K562 (cell line): ENCODE measurements around the gene DGCR8. TPM values are rescaled to one million over a fixed set of nuclear protein-coding genes. Genes with fewer than 3 reads are reported as not detected.

Experiments
- ATAC-seq: fragments of 200-7000 bp; cut with Tn5 transposase; 3 replicates; pipeline ENCODE4 v1.9.1; 2020; ENCODE audit warnings: moderate library complexity
- BruUV-seq: library from RNA; stranded (reverse); fragments of 400-500 nt; replicated peaks from 2 replicates; lab custom pipeline; 2021; lab: Mats Ljungman, UMichigan
- CTCF ChIA-PET: fragments of 300-600 bp; formaldehyde crosslinking; extraction: SDS; loops from one replicate; lab custom pipeline; 2021; ENCODE audit warnings: low intra/inter-chr PET ratio; lab: Yijun Ruan, JAX
- POLR2A ChIA-PET: fragments of 300-600, 350-650 bp; sonication (Branson Sonifier 250); formaldehyde crosslinking; extraction: SDS; loops from one replicate; lab custom pipeline; 2021; ENCODE audit warnings: antibody characterized with exemption, inconsistent platforms; lab: Yijun Ruan, JAX
- DNase-seq, 4 experiments: peaks; one replicate each; pipeline versions ENCODE4 v3.0.0 to v3.0.0-alpha.2; 2011 to 2018; ENCODE audit warnings: low spot score in 3 of 4, mixed read lengths in 3 of 4; ENCODE audit errors: extremely low read depth in 1 of 4
- FAIRE-seq: peaks from 2 replicates; lab custom pipeline; 2011; peaks lifted over from hg19 to GRCh38; lab: Jason Lieb, UNC
- H2AFZ ChIP-seq: 2 replicates; pipeline ENCODE4 v1.6.0; 2011; ENCODE audit warnings: low read depth, low read length, control low read depth, inconsistent platforms
- H3K27ac ChIP-seq: fragments of 200-600 bp; 3 replicates; pipeline ENCODE4 v1.8.0; 2011; ENCODE audit warnings: low read depth, mild to moderate bottlenecking, control low read depth, inconsistent platforms, low read length, moderate library complexity, mixed read lengths; ENCODE audit errors: extremely low read depth
- H3K27me3 ChIP-seq, 2 experiments: fragments of 300-600 bp in 1 of 2; 2 replicates in 1 of 2; 3 replicates in 1 of 2; pipeline versions ENCODE4 v1.6.0 to v1.8.0; 2011; ENCODE audit warnings: inconsistent platforms in 2 of 2, low read length in 2 of 2, mild to moderate bottlenecking in 1 of 2, mixed read lengths in 1 of 2, moderate library complexity in 1 of 2; ENCODE audit not compliant: control insufficient read depth in 2 of 2, insufficient read depth in 2 of 2
- H3K36me3 ChIP-seq: fragments of 300-600 bp; 3 replicates; pipeline ENCODE4 v1.8.0; 2011; ENCODE audit warnings: mild to moderate bottlenecking, low read length, inconsistent platforms; ENCODE audit not compliant: control insufficient read depth, insufficient read depth
- H3K4me1 ChIP-seq, 2 experiments: fragments of 200-600 bp in 1 of 2; replicated peaks in 1 of 2; 2 replicates in 1 of 2; 3 replicates in 1 of 2; pipeline versions ENCODE4 v1.5.1 to v1.8.0; 2011; ENCODE audit warnings: inconsistent platforms in 2 of 2, low read length in 2 of 2, mild to moderate bottlenecking in 1 of 2, mixed read lengths in 1 of 2, moderate library complexity in 1 of 2; ENCODE audit not compliant: control insufficient read depth in 2 of 2, insufficient read depth in 2 of 2
- H3K4me2 ChIP-seq: 2 replicates; pipeline ENCODE4 v1.6.1; 2011; ENCODE audit warnings: low read length, control low read depth, inconsistent platforms, mixed read lengths; ENCODE audit not compliant: insufficient read depth
- H3K4me3 ChIP-seq: fragments of 200-600 bp; sonication (generic), shearing (Covaris generic); 2 replicates; pipeline ENCODE4 v1.5.1; 2016; ENCODE audit warnings: control low read depth, inconsistent platforms
- H3K79me2 ChIP-seq: fragments of 200-600 bp; 3 replicates; pipeline ENCODE4 v1.8.0; 2011; ENCODE audit warnings: low read length, inconsistent platforms; ENCODE audit not compliant: control insufficient read depth, insufficient read depth
- H3K9ac ChIP-seq, 2 experiments: 2 replicates each; pipeline versions ENCODE4 v1.6.0 to v1.6.1; 2011; ENCODE audit warnings: low read depth in 2 of 2, low read length in 2 of 2, control low read depth in 1 of 2, inconsistent platforms in 1 of 2, mild to moderate bottlenecking in 1 of 2, mixed read lengths in 1 of 2; ENCODE audit not compliant: insufficient read depth in 1 of 2
- H3K9me1 ChIP-seq: one replicate; pipeline ENCODE4 v1.6.0; 2011; ENCODE audit warnings: inconsistent platforms, mild to moderate bottlenecking, low read length, moderate library complexity; ENCODE audit not compliant: control insufficient read depth, insufficient read depth
- H3K9me3 ChIP-seq: replicated peaks from 2 replicates; pipeline ENCODE4 v1.5.1; 2011; ENCODE audit warnings: low read depth, low read length, inconsistent platforms; ENCODE audit not compliant: control insufficient read depth, insufficient read depth
- H4K20me1 ChIP-seq: replicated peaks from 2 replicates; pipeline ENCODE4 v1.6.1; 2011; ENCODE audit warnings: low read length, inconsistent platforms, mixed read lengths; ENCODE audit not compliant: control insufficient read depth, insufficient read depth
- DEAF1 ChIP-seq: fragments of 450-650 bp; formaldehyde crosslinking; IDR thresholded peaks from 2 replicates; pipeline ENCODE4 v1.4.0; 2020; ENCODE audit warnings: mild to moderate bottlenecking, moderate library complexity
- ETS1 ChIP-seq: conservative IDR thresholded peaks from 2 replicates; pipeline ENCODE4 v1.6.1; 2011; ENCODE audit warnings: low read depth, mild to moderate bottlenecking, low read length; ENCODE audit not compliant: control insufficient read depth
- FUS ChIP-seq: fragments of 200-400 bp; formaldehyde crosslinking; optimal IDR thresholded peaks from 2 replicates; pipeline ENCODE3; 2017; ENCODE audit warnings: low read depth, low read length
- HNRNPL ChIP-seq: fragments of 200-400 bp; formaldehyde crosslinking; IDR thresholded peaks from 2 replicates; pipeline ENCODE4 v1.6.1; 2017; ENCODE audit warnings: low read depth, mild to moderate bottlenecking, low read length
- PBX2 ChIP-seq, 2 experiments: IDR thresholded peaks in 1 of 2; conservative IDR thresholded peaks in 1 of 2; 2 replicates each; pipeline ENCODE4 v1.6.1; 2016; ENCODE audit warnings: low read depth in 2 of 2, mild to moderate bottlenecking in 1 of 2, missing compliant biosample characterization in 1 of 2, missing genetic modification characterization in 1 of 2, moderate library complexity in 1 of 2
- PHF20 ChIP-seq: fragments of 450-650 bp; IDR thresholded peaks from 2 replicates; pipeline ENCODE4 v1.6.1; 2018; ENCODE audit not compliant: partially characterized antibody
- SAFB ChIP-seq: fragments of 200-400 bp; formaldehyde crosslinking; IDR thresholded peaks from 2 replicates; pipeline ENCODE4 v1.6.1; 2017; ENCODE audit warnings: low read depth, low read length, borderline replicate concordance
- TGIF2 ChIP-seq: sonication (generic); formaldehyde crosslinking; IDR thresholded peaks from 2 replicates; pipeline ENCODE4 v1.8.1; 2022; ENCODE audit warnings: mild to moderate bottlenecking, missing genetic modification reagents, moderate library complexity
- ZNF316 ChIP-seq: fragments of 450-650 bp; IDR thresholded peaks from 2 replicates; pipeline ENCODE4 v1.6.1; 2016
- ZNF57 ChIP-seq: fragments of 450-650 bp; formaldehyde crosslinking; IDR thresholded peaks from 2 replicates; pipeline ENCODE4 v1.4.0; 2020; ENCODE audit warnings: mild to moderate bottlenecking, moderate library complexity
- ZNF584 ChIP-seq: fragments of 200-800 bp; sonication (Bioruptor generic); IDR thresholded peaks from 2 replicates; pipeline ENCODE4 v1.6.1; 2016; ENCODE audit warnings: low read depth, mild to moderate bottlenecking, missing genetic modification characterization, missing compliant biosample characterization
- ZSCAN32 ChIP-seq: fragments of 450-650 bp; formaldehyde crosslinking; IDR thresholded peaks from 2 replicates; pipeline ENCODE4 v1.4.0; 2020; ENCODE audit warnings: mild to moderate bottlenecking, moderate library complexity
- WGBS: fragments of 100-300 bp; shearing (Covaris generic); methylation state at CpG from one replicate; pipeline ENCODE4 v1.1.6; 2016; ENCODE audit warnings: low coverage, mixed read lengths; ENCODE audit not compliant: insufficient coverage; ENCODE audit errors: missing lambda C conversion rate; 5-methylcytosine and 5-hydroxymethylcytosine counted together
- in situ Hi-C: fragments of 300-500 bp; cut with MboI; formaldehyde crosslinking; loops from 4 replicates; pipeline ENCODE4 v1.15.0; 2018; ENCODE audit warnings: inconsistent platforms, mixed read lengths
- intact Hi-C: fragments of 100-400 bp; cut with micrococcal nuclease; formaldehyde crosslinking; loops from 2 replicates; pipeline ENCODE4 v1.14.2; 2022
- polyA plus RNA-seq, 8 experiments: library from polyadenylated mRNA; depleted of rRNA in 4 of 8; stranded (reverse) in 5 of 8; unstranded in 3 of 8; fragments of >200 nt; fragmentation: Nextera tagmentation in 2 of 8; fragmentation: Illumina TruSeq in 1 of 8; extraction: Ambion mirVana in 2 of 8; extraction: Trizol in 1 of 8; gene quantifications; 2 replicates each; pipeline versions ENCODE4 v1.2.1 to v1.2.3, GENCODE V29; 2011 to 2014; ENCODE audit warnings: inconsistent platforms in 1 of 8, missing spikeins in 1 of 8
- total RNA-seq, 7 experiments: library from RNA; depleted of rRNA in 6 of 7; stranded (reverse); fragments of >200 nt in 6 of 7; fragmentation: Illumina TruSeq in 2 of 7; extraction: Trizol in 2 of 7; gene quantifications; 2 replicates each; pipeline versions ENCODE4 v1.2.1 to v1.2.3, GENCODE V29; 2011 to 2021; ENCODE audit warnings: low replicate concordance in 1 of 7

DGCR8 gene
- total and polyA plus RNA-seq, 9 of the 15 experiments (the other 6 are each of a cell fraction or from before 2014, with no cell fraction given) = 5.9 to 144 (median 80.1) TPM

GRCh38 chr22:20057596-20058268, 22.3 kb upstream of the DGCR8 start (continued):
- TF ChIP-seq PBX2 (CRISPR knock-in tag; IDR thresholded peaks at IDR 0.05; ENCODE audit: low read depth) (no peak), PBX2 (tag; conservative IDR thresholded peaks at IDR 0.05; ENCODE audit: low read depth) (0 out of 2 replicates have a peak, but pooled peaks have one; percentile 16), FUS (no peak)

GRCh38 chr22:20058989-20059770, 20.9 kb upstream of the DGCR8 start:
- ATAC-seq (peak; percentile 83), FAIRE-seq (peak; percentile 95), DNase-seq (peak; percentile 73 to 90 (median 80))
- Histone ChIP-seq H3K9me3 (no peaks in the 10 kb centered on the region), H3K4me1 (peaks cover 28 to 90% of the 10 kb centered on the region in 2 experiments), H3K27me3 (no peaks in the 10 kb centered on the region), H3K27ac (peak overlapping the region; percentile 71), H3K4me3 (peak overlapping the region; percentile 1; the same call in 1 of the 2 replicates), H3K79me2 (peaks cover 16% of the 10 kb centered on the region; the same call in 2 of the 3 replicates), H3K9ac (peak overlapping the region; percentile 1 to 52; a peak in 3 of 4 replicates), H4K20me1 (peaks cover 14% of the 10 kb centered on the region; the same call in 1 of the 2 replicates), H2AFZ (peak overlapping the region; percentile 27), H3K36me3 (peaks cover 80% of the 10 kb centered on the region), H3K9me1 (peaks cover 28% of the 10 kb centered on the region), H3K4me2 (peak overlapping the region; percentile 81)
- intact Hi-C loops (loop anchor here (1.0 to 2.0 kb wide), 3 partner anchors 22 to 58 kb away; partner anchors contain the start of genes DGCR8, TANGO2 and TRMT2A), in situ Hi-C loops (no loop called here)
- CTCF ChIA-PET = no interaction called here
- TSS peak; percentile 25 for BruUV-seq
- POLR2A ChIA-PET = interaction anchor here (0.5 to 5.0 kb wide), 30 partner anchors 11 to 648 kb away, joined by 3 to 77 read pairs (median 4); partner anchors contain the start of genes DGCR8, RANBP1, TANGO2 and TRMT2A
- 2% methylated on average over 10 of the region's 10 CpGs for WGBS
- TF ChIP-seq ZNF584 (CRISPR knock-in tag) (no peak), ZNF316 (peak; percentile 3), TGIF2 (no peak), PHF20 (no peak), ETS1 (no peak), ZNF57 (0 out of 2 replicates have a peak, but pooled peaks have one; percentile 8), ZSCAN32 (CRISPR knock-in tag) (no peak), SAFB (no peak), DEAF1 (CRISPR knock-in tag) (no peak), HNRNPL (0 out of 2 replicates have a peak, but pooled peaks have one; percentile 49)
